GM19099 (cell line): Measurements from ENCODE around the gene PIK3CA.

ENCODE experiments used
- POLR2A ChIP-seq: IDR thresholded peaks from 3 replicates; pipeline ENCODE4 v1.6.1; 2011; ENCODE audit warnings: low read depth; ENCODE audit not compliant: insufficient read length; ENCODE audit errors: extremely low read depth

Gene PIK3CA

DNA sequence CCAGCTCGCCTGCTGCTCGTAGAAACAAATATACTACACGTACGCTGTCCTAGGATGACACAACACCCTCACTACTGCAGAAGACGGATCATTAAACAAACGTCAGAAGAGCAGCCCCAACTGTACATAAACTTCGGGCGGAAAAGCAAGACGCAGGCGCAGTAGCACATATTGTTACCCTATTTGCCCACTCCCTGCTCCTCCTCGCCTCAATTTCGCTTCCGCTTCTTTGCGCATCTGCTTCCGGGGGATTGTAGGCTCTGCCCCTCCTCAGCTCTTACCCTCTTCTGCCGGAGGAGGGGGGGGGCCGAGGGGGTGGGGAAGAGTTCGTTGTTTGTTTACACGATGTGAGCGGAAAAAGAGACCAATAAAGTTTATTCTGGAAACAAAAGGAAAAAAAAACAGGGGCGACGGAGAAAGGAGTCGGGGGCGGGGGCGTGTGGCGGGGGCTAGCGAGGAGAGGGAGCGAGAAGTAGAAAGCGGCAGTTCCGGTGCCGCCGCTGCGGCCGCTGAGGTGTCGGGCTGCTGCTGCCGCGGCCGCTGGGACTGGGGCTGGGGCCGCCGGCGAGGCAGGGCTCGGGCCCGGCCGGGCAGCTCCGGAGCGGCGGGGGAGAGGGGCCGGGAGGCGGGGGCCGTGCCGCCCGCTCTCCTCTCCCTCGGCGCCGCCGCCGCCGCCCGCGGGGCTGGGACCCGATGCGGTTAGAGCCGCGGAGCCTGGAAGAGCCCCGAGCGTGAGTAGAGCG lies at the start of gene PIK3CA:
PIK3CA (plus strand) TSS at position 485 of the 743 bp plus-strand sequence. CDS start 50,469 bp downstream, outside the sequence.
- peak; percentile 69 for TF ChIP-seq POLR2A

- no peak for TF ChIP-seq POLR2A
Observed at GRCh38 chr3:179098388-179099077, 49.6 kb upstream of the PIK3CA start.

DNA sequence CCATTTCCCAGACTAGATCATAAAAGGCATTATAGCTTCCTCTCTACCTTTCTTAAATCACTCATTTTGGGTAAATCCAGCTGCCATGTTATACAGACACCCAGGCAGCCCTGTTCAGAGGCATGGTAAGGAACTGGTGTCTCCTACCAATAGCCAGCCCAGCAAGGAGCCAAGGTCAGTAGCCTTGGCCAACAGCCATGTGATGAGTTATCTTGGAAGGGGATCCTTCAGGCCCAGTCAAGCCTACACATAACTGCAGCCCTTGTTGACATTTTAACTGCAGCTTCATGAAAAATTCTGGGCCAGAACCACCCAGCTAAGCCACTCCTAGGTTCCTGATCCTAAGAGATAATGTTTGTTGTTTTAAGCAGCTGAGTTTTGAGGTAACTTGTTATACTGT lies 47.5 kb upstream of the PIK3CA start:
- no peak for TF ChIP-seq POLR2A

DNA sequence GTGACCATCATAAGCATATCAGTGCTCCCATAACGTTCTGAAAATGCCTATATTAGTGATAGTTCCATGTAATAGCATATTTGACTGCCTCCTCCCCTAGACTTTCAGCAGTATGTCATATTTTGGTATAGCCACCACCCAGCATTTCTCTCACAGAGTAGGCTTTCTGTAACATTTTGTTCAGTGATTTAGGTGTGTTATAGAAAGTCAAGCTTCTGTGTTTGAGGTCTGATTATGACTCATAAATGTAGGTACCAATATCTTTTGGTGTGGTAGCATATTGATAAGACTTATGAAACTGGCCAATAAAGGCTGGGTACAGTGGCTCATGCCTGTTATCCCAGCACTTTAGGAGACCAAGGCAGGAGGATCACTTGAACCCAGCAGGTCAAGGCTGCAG lies 42.3 kb upstream of the PIK3CA start:
- no peak for TF ChIP-seq POLR2A

GRCh38 chr3:179107617-179108016 lies 40.5 kb upstream of the PIK3CA start:
- no peak for TF ChIP-seq POLR2A

GRCh38 chr3:179108086-179108485 lies 40.1 kb upstream of the PIK3CA start:
- no peak for TF ChIP-seq POLR2A

- no peak for TF ChIP-seq POLR2A
Observed at GRCh38 chr3:179113903-179114302, 34.3 kb upstream of the PIK3CA start.

DNA sequence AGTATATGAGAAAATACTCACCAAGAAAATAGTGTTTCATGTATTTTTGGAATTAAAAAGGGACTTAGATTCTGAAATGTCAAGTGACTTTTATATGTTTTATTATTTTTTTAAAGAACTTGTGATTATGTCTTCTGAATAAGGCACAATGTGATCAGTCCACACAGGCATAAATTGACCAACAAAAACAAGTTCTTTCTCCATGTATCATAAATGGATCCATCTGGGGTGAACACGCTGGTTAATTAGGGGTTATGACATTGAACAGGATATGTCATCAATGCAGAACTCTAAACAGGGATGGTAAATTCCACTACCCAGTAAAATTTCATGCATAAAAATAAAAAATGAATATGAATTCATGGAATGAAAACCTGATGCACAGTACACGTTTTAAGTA lies 31.3 kb upstream of the PIK3CA start:
- no peak for TF ChIP-seq POLR2A

DNA sequence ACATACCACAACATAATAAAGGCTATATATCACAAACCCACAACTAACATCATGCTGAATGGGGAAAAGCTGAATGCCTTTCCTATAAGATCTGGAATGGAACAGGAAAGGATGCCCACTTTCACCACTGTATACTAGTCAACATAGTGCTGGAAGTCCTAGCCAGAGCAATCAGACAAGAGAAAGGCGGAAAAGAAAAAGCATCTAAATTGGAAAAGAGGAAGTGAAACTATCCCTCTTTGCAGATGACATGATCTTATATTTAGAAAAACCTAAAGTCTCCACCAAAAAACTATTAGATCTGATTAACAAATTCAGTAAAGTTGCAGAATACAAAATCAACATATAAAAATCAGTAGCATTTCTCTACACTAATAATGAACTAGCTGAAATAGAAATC lies 14.6 kb upstream of the PIK3CA start:
- no peak for TF ChIP-seq POLR2A

DNA sequence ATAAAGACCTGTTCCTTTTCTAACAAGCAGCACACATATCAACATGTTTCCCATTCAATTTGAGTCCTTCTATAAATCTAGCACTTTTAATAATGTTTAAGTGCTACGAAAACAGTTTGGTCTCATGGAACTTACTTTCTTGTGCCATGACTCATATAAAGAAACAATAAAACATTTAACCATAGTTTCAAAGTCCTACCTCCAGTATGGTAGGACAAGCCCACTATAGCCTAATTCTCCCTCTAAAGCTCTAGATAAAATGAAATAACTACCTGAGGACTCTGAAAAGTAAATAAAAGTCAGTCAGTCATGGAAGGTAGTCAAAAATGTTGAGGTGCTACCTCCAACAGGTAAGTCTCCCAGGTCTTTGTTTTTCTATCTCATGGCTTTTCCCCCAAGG lies 12.0 kb upstream of the PIK3CA start:
- TF ChIP-seq POLR2A, result no peak

DNA sequence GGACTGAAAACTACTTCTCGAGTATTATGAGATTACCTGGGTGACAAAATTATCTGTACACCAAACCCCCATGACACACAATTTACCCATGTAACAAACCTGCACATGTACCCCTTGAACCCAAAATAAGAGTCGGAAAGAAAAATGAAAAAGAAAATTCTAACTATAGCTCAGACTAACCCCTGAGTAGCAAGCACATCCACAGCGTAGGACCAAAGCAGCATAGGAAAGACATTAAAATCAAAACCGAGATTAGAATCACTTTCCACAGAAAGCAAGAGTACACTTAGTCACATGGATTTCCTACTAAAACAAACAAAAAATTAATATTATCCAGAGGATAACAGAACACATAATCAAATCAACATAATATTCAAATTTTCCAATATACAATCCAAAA lies 6.3 kb upstream of the PIK3CA start:
- TF ChIP-seq POLR2A, result no peak

DNA sequence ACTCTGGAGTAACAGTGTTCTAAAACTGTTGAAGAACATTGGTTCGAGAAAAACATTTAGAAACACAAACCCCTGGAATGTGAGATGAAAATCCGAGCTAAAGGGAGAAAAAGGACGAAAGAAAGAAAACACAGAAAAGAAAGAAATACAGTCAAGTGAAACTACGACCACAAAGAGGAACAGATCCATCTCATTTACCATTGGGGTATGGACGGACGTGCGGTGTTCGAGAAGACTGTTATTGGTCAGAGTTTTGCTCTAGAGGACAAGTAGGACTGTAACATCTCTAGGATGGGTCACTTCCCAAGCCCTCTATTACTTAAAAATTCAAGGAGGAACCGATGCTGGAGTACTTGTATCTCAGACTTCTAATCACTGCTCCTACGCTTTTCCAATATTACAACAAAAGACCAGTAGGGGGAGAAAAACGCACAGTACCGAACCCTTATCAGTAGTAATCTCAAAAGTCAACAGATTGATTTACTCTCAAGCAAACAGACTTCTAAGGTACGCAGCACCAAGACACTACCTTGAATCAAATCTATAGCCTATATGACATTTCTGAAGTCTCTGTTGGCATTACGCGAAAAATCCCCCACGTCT lies 1.1 kb upstream of the PIK3CA start:
- no peak for TF ChIP-seq POLR2A

- no peak for TF ChIP-seq POLR2A
Observed at GRCh38 chr3:179147514-179147872, 664 bp upstream of the PIK3CA start.

GRCh38 chr3:179148616-179149405 lies 654 bp downstream of the PIK3CA start:
- peak; percentile 5 for TF ChIP-seq POLR2A

- no peak for TF ChIP-seq POLR2A
Observed at GRCh38 chr3:179149406-179149867, 1.3 kb downstream of the PIK3CA start.

- no peak for TF ChIP-seq POLR2A
Observed at GRCh38 chr3:179149951-179150350, 1.8 kb downstream of the PIK3CA start.

DNA sequence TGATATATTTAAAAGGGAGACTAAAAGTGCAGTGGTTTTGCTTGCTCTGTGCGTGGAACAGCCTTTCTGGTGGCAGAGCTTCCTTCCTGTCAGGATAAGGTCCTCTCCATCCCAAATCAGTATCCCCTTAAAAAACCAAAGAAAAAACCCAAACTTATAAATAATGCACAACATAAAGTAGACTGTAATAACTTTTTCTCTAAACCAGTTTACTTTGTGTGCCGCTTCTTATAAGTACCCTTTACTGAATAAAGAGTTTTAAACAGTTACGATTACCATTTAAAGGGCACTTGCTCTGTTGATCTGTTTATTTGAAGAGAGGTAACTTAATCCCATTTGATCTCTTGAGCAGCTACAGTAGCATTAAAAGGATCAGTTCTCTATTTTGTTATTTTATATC lies 2.5 kb downstream of the PIK3CA start:
- no peak for TF ChIP-seq POLR2A
